K562 (cell line): Measurements from ENCODE around the gene AP2S1. TPM values are rescaled to one million over a fixed set of nuclear protein-coding genes. Genes with fewer than 3 reads are reported as not detected.
A peak's percentile ranks its signal among the peaks of the same experiment; 100 is the strongest.

Experiments used
- BCL6 ChIP-seq: fragments of 250-450 bp; sonication (Bioruptor Pico); IDR thresholded peaks from 2 replicates; pipeline ENCODE4 v1.4.0; 2020
- ETV5 ChIP-seq: sonication (generic); formaldehyde crosslinking; IDR thresholded peaks from 2 replicates; pipeline ENCODE4 v1.4.0; 2020; ENCODE audit warnings: low read depth, mild to moderate bottlenecking, missing genetic modification reagents
- HDAC1 ChIP-seq, 2 experiments: fragments of 450-650 bp; IDR thresholded peaks; 2 replicates each; pipeline ENCODE4 v1.6.1; 2016 to 2017; ENCODE audit warnings: inconsistent platforms in 1 of 2, mild to moderate bottlenecking in 1 of 2, moderate library complexity in 1 of 2
- JUNB ChIP-seq: fragments of 450-650 bp; formaldehyde crosslinking; conservative IDR thresholded peaks from 2 replicates; pipeline ENCODE4 v1.4.0; 2020; ENCODE audit warnings: mild to moderate bottlenecking
- KLF13 ChIP-seq: fragments of 450-650 bp; IDR thresholded peaks from 2 replicates; pipeline ENCODE4 v1.6.1; 2016; ENCODE audit warnings: missing genetic modification characterization, low read depth, mild to moderate bottlenecking, missing compliant biosample characterization, moderate library complexity, borderline replicate concordance
- LCOR ChIP-seq: sonication (generic); formaldehyde crosslinking; IDR thresholded peaks from 2 replicates; pipeline ENCODE4 v1.8.0; 2022; ENCODE audit warnings: mild to moderate bottlenecking, missing genetic modification reagents
- MEIS2 ChIP-seq: fragments of 450-650 bp; IDR thresholded peaks from 2 replicates; pipeline ENCODE4 v1.6.1; 2014; ENCODE audit warnings: mild to moderate bottlenecking; ENCODE audit not compliant: partially characterized antibody
- MNT ChIP-seq, 2 experiments: fragments of 450-650 bp; conservative IDR thresholded peaks; 2 replicates each; pipeline ENCODE4 v1.6.1; 2017; ENCODE audit warnings: mild to moderate bottlenecking in 2 of 2, moderate library complexity in 2 of 2
- NCOA1 ChIP-seq: fragments of 450-650 bp; IDR thresholded peaks from 2 replicates; pipeline ENCODE4 v1.6.1; 2016; ENCODE audit warnings: low read depth
- POU5F1 ChIP-seq: fragments of 150-350 bp; IDR thresholded peaks from 2 replicates; pipeline ENCODE4 v1.6.1; 2014; ENCODE audit warnings: borderline replicate concordance, low read length, low read depth, mild to moderate bottlenecking; ENCODE audit not compliant: partially characterized antibody
- RBM17 ChIP-seq: fragments of 200-400 bp; formaldehyde crosslinking; IDR thresholded peaks from 2 replicates; pipeline ENCODE4 v1.6.1; 2017; ENCODE audit warnings: low read depth, mild to moderate bottlenecking, low read length, borderline replicate concordance
- RBM39 ChIP-seq: fragments of 200-400 bp; formaldehyde crosslinking; optimal IDR thresholded peaks from 2 replicates; pipeline ENCODE3; 2018; ENCODE audit warnings: low read depth, low read length
- STAG1 ChIP-seq: sonication (generic); formaldehyde crosslinking; IDR thresholded peaks from 2 replicates; pipeline ENCODE4 v1.5.0; 2020; ENCODE audit warnings: missing genetic modification reagents, borderline replicate concordance
- TBL1XR1 ChIP-seq, 2 experiments: IDR thresholded peaks; 2 replicates each; pipeline ENCODE4 v1.6.1; 2012; ENCODE audit warnings: improper control_type of control experiment in 2 of 2, low read length in 2 of 2, mild to moderate bottlenecking in 1 of 2
- ZKSCAN3 ChIP-seq: fragments of 250-450 bp; sonication (Bioruptor Pico); IDR thresholded peaks from 2 replicates; pipeline ENCODE4 v1.4.0; 2020
- ZKSCAN8 ChIP-seq: fragments of 200-800 bp; sonication (Bioruptor generic); IDR thresholded peaks from 2 replicates; pipeline ENCODE4 v1.6.1; 2016; ENCODE audit warnings: missing genetic modification characterization, missing compliant biosample characterization
- ZNF217 ChIP-seq: sonication (generic); formaldehyde crosslinking; IDR thresholded peaks from 2 replicates; pipeline ENCODE4 v1.8.0; 2022; ENCODE audit warnings: mild to moderate bottlenecking, missing genetic modification reagents
- ZNF707 ChIP-seq: fragments of 250-450 bp; sonication (Bioruptor Pico); conservative IDR thresholded peaks from 2 replicates; pipeline ENCODE4 v1.8.0; 2022; ENCODE audit warnings: inconsistent platforms, mild to moderate bottlenecking, moderate library complexity
- ZNF77 ChIP-seq: fragments of 250-450 bp; sonication (Bioruptor Pico); IDR thresholded peaks from 2 replicates; pipeline ENCODE4 v1.5.0; 2020
- polyA plus RNA-seq, 8 experiments: library from polyadenylated mRNA; depleted of rRNA in 4 of 8; stranded (reverse) in 5 of 8; unstranded in 3 of 8; fragments of >200 nt; fragmentation: Nextera tagmentation in 2 of 8; fragmentation: Illumina TruSeq in 1 of 8; extraction: Ambion mirVana in 2 of 8; extraction: Trizol in 1 of 8; gene quantifications; 2 replicates each; pipeline versions ENCODE4 v1.2.1 to v1.2.3, GENCODE V29; 2011 to 2014; ENCODE audit warnings: inconsistent platforms in 1 of 8, missing spikeins in 1 of 8
- total RNA-seq, 7 experiments: library from RNA; depleted of rRNA in 6 of 7; stranded (reverse); fragments of >200 nt in 6 of 7; fragmentation: Illumina TruSeq in 2 of 7; extraction: Trizol in 2 of 7; gene quantifications; 2 replicates each; pipeline versions ENCODE4 v1.2.1 to v1.2.3, GENCODE V29; 2011 to 2021; ENCODE audit warnings: low replicate concordance in 1 of 7
- TF ChIP-seq, protein P1 (sequence below): sonication (generic); formaldehyde crosslinking; IDR thresholded peaks from 2 replicates; pipeline ENCODE4 v1.8.0; 2022; ENCODE audit warnings: mild to moderate bottlenecking, missing genetic modification reagents
- TF ChIP-seq, protein P2 (sequence below): fragments of 200-800 bp; sonication (Bioruptor generic); IDR thresholded peaks from 2 replicates; pipeline ENCODE4 v1.6.1; 2017; ENCODE audit warnings: missing genetic modification characterization, missing compliant biosample characterization
- TF ChIP-seq, protein P3 (sequence below): fragments of 450-650 bp; formaldehyde crosslinking; IDR thresholded peaks from 2 replicates; pipeline ENCODE4 v1.4.0; 2022; ENCODE audit warnings: mild to moderate bottlenecking, moderate library complexity
- TF ChIP-seq, protein P4 (sequence below): fragments of 250-450 bp; sonication (Bioruptor Pico); IDR thresholded peaks from 2 replicates; pipeline ENCODE4 v1.5.1; 2021; ENCODE audit warnings: mild to moderate bottlenecking

AP2S1 gene
- total and polyA plus RNA-seq, 9 of the 15 experiments (the other 6 are each of a cell fraction or from before 2014, with no cell fraction given), result 32.4 to 294 (median 136) TPM

DNA sequence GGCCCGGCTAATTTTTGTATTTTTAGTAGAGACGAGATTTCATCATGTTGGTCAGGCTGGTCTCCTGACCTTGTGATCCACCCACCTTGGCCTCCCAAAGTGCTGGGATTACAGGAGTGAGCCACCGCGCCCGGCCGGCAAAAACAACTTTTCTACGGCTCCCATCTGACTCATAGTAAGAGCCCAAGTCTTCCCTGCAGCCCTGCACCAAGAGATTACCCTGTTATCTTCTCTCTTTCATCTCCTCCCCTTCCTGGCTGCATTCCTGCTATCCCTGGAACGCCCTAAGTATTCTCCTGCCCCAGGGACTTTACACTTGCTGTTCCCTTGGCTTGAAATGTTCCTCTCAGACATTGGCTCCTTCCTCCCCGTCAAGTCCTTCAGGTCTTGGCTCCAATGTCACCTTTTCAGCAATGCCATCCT, 6.6 kb downstream of the AP2S1 start (continued):
- TF ChIP-seq HDAC1 (IDR thresholded peaks at IDR 0.05), result peak in 1 of 2 experiments; percentile 90; a peak in 1 of 4 replicates
- no peak for TF ChIP-seq RBM17
- peak; percentile 55; the same call in 1 of the 2 replicates for TF ChIP-seq LCOR (CRISPR knock-in tag)
- TF ChIP-seq MEIS2, result no peak
- no peak for TF ChIP-seq POU5F1
- TF ChIP-seq KLF13 (tag), result no peak
- TF ChIP-seq ZKSCAN3 (CRISPR knock-in tag), result no peak
- no peak for TF ChIP-seq ZNF707
- TF ChIP-seq JUNB (CRISPR knock-in tag), result no peak
- TF ChIP-seq, protein P1, sequence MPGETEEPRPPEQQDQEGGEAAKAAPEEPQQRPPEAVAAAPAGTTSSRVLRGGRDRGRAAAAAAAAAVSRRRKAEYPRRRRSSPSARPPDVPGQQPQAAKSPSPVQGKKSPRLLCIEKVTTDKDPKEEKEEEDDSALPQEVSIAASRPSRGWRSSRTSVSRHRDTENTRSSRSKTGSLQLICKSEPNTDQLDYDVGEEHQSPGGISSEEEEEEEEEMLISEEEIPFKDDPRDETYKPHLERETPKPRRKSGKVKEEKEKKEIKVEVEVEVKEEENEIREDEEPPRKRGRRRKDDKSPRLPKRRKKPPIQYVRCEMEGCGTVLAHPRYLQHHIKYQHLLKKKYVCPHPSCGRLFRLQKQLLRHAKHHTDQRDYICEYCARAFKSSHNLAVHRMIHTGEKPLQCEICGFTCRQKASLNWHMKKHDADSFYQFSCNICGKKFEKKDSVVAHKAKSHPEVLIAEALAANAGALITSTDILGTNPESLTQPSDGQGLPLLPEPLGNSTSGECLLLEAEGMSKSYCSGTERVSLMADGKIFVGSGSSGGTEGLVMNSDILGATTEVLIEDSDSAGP (CRISPR knock-in tag), result no peak
- TF ChIP-seq ZNF217, result no peak
- no peak for TF ChIP-seq ZNF77 (CRISPR knock-in tag)
- TF ChIP-seq ETV5 (CRISPR knock-in tag), result peak; percentile 84
- TF ChIP-seq ZKSCAN8, result peak; percentile 55; the same call in 1 of the 2 replicates
- TF ChIP-seq RBM39, result no peak
- peak; percentile 53 for TF ChIP-seq NCOA1
- no peak for TF ChIP-seq BCL6
- TF ChIP-seq, protein P2, sequence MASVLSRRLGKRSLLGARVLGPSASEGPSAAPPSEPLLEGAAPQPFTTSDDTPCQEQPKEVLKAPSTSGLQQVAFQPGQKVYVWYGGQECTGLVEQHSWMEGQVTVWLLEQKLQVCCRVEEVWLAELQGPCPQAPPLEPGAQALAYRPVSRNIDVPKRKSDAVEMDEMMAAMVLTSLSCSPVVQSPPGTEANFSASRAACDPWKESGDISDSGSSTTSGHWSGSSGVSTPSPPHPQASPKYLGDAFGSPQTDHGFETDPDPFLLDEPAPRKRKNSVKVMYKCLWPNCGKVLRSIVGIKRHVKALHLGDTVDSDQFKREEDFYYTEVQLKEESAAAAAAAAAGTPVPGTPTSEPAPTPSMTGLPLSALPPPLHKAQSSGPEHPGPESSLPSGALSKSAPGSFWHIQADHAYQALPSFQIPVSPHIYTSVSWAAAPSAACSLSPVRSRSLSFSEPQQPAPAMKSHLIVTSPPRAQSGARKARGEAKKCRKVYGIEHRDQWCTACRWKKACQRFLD, result 0 out of 2 replicates have a peak, but pooled peaks have one; percentile 34
- TF ChIP-seq TBL1XR1 (IDR thresholded peaks at IDR 0.05; ENCODE audit: low read length in 2 of 2), result no peak; a peak in 1 of 4 replicates
- peak in 1 of 2 experiments; percentile 63; a peak in 2 of 4 replicates for TF ChIP-seq MNT (conservative IDR thresholded peaks at IDR 0.05)
- TF ChIP-seq, protein P3, sequence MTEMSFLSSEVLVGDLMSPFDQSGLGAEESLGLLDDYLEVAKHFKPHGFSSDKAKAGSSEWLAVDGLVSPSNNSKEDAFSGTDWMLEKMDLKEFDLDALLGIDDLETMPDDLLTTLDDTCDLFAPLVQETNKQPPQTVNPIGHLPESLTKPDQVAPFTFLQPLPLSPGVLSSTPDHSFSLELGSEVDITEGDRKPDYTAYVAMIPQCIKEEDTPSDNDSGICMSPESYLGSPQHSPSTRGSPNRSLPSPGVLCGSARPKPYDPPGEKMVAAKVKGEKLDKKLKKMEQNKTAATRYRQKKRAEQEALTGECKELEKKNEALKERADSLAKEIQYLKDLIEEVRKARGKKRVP, result no peak
- TF ChIP-seq, protein P4, sequence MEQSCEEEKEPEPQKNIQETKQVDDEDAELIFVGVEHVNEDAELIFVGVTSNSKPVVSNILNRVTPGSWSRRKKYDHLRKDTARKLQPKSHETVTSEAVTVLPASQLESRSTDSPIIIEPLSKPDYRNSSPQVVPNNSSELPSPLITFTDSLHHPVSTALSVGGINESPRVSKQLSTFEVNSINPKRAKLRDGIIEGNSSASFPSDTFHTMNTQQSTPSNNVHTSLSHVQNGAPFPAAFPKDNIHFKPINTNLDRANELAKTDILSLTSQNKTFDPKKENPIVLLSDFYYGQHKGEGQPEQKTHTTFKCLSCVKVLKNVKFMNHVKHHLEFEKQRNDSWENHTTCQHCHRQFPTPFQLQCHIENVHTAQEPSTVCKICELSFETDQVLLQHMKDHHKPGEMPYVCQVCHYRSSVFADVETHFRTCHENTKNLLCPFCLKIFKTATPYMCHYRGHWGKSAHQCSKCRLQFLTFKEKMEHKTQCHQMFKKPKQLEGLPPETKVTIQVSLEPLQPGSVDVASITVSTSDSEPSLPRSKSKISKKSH, result no peak
- no peak for TF ChIP-seq STAG1
